ENCODE results near the gene SH3RF3.
A peak's percentile ranks its signal among the peaks of the same experiment; 100 is the strongest.

Gene SH3RF3

GRCh38 chr2:109489296-109489695 is 360.3 kb downstream of the SH3RF3 start:
- DNase-seq, result no peak

GRCh38 chr2:109493176-109493935 is 364.4 kb downstream of the SH3RF3 start:
- no peak for DNase-seq

- no peak for DNase-seq
Observed at GRCh38 chr2:109494351-109494750, 365.3 kb downstream of the SH3RF3 start.

GRCh38 chr2:109497463-109497862 is 368.5 kb downstream of the SH3RF3 start:
- DNase-seq, result no peak

- no peak for DNase-seq
Observed at GRCh38 chr2:109497911-109498870, 369.2 kb downstream of the SH3RF3 start.

GRCh38 chr2:109498906-109499305 is 369.9 kb downstream of the SH3RF3 start:
- DNase-seq, result no peak

GRCh38 chr2:109499566-109499965 is 370.6 kb downstream of the SH3RF3 start:
- DNase-seq, result no peak

- no peak for DNase-seq
Observed at GRCh38 chr2:109500910-109501309, 371.9 kb downstream of the SH3RF3 start.

- DNase-seq, result no peak
Observed at GRCh38 chr2:109501461-109501860, 372.5 kb downstream of the SH3RF3 start.

- DNase-seq, result no peak
Observed at GRCh38 chr2:109503191-109503590, 374.2 kb downstream of the SH3RF3 start.

GRCh38 chr2:109507217-109507616 is 378.2 kb downstream of the SH3RF3 start:
- DNase-seq, result no peak

GRCh38 chr2:109507828-109508227 is 378.8 kb downstream of the SH3RF3 start:
- no peak for DNase-seq

- no peak for DNase-seq
Observed at GRCh38 chr2:109508556-109508955, 379.6 kb downstream of the SH3RF3 start.

- DNase-seq, result peak; percentile 69 to 70
Observed at GRCh38 chr2:109510136-109511028, 381.4 kb downstream of the SH3RF3 start.

- DNase-seq, result no peak
Observed at GRCh38 chr2:109511168-109511567, 382.2 kb downstream of the SH3RF3 start.

GRCh38 chr2:109512076-109512475 is 383.1 kb downstream of the SH3RF3 start:
- DNase-seq, result no peak

- DNase-seq, result no peak
Observed at GRCh38 chr2:109513230-109513629, 384.2 kb downstream of the SH3RF3 start.

GRCh38 chr2:109513749-109514588 is 385.0 kb downstream of the SH3RF3 start:
- DNase-seq, result no peak

- no peak for DNase-seq
Observed at GRCh38 chr2:109514857-109515256, 385.9 kb downstream of the SH3RF3 start.

GRCh38 chr2:109516445-109517117 is 387.6 kb downstream of the SH3RF3 start:
- no peak for DNase-seq
